HG03565 (cell line): ENCODE results near the gene ABHD14A.
"Not testable (repeated sequence)": the region's sequence is repeated elsewhere in the genome, so short reads cannot be mapped to it uniquely, and the experiment has no call there.

Experiments used
- ATAC-seq: cut with Tn5 transposase; IDR thresholded peaks from one replicate; pipeline ENCODE4 v1.9.1; 2021; ENCODE audit warnings: mild to moderate bottlenecking, moderate library complexity; ENCODE audit not compliant: unreplicated experiment

Gene ABHD14A

DNA sequence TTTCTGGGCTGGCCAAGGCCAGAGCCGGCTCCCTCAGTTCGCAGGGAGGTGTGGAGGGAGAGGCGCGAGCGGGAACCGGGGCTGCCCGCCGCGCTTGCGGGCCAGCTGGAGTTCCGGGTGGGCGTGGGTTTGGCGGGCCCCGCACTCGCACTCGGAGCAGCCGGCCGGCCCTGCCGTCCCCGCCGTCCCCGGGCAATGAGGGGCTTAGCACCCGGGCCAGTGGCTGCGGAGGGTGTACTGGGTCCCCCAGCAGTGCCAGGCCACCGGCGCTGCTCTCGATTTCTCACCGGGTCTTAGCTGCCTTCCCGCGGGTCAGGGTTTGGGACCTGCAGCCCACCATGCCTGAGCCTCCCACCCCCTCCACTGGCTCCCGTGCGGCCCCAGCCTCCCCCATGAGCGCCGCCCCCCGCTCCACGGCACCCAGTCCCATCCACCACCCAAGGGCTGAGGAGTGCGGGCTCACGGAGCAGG is 15.7 kb downstream of the ABHD14A start:
- not testable (repeated sequence) for ATAC-seq

- ATAC-seq, result no peak
Observed at GRCh38 chr3:51992017-51992682, 17.3 kb downstream of the ABHD14A start.

DNA sequence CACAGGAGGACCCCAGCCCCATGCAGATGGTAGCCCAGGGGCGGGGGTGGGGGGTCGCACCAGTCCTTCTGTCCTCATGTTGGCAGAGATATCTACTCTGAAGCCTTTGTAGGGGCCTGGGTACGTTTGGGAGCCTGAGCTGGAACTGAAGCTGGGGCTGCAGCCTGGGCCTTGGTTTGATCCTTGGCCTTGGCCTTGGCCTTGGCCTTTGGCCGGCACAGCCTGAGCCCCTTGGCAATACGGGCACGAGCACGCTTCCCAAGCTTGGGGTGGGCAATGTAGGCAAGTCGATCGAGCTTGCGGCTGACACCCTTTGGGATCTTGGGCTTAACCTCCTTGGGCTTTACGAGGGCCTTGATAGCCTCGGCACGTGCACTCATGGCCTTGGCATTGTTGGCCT is 18.8 kb downstream of the ABHD14A start:
- ATAC-seq, result not testable (repeated sequence)

DNA sequence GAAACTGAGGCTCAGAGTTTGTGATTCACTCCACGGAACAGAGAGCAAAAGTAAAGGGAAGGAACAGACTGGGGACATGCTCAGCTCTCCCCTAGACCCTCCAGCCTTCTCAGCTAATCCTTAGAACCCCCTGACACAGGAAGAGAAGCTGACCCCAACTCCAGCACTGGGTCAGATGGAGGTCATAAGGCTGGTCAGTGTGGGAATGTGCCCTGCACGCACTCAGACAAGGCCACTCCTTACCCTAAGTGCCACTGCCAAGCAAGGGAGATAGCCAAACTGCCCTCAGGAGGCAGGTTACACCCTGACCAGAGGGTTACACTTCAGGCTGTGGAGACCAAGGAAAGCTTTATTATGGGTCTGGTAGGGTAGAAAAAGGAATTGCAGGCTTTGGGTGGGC is 19.7 kb downstream of the ABHD14A start:
- no peak for ATAC-seq

- ATAC-seq, result peak; percentile 85
Observed at GRCh38 chr3:51995346-51996163, 20.7 kb downstream of the ABHD14A start, which contains the start of gene RPL29. Gene RPL29 (minus strand): TSS chr3:51995895. CDS start chr3:51995461, 434 bp downstream.

- no peak for ATAC-seq
Observed at GRCh38 chr3:51997172-51997571, 22.3 kb downstream of the ABHD14A start.

DNA sequence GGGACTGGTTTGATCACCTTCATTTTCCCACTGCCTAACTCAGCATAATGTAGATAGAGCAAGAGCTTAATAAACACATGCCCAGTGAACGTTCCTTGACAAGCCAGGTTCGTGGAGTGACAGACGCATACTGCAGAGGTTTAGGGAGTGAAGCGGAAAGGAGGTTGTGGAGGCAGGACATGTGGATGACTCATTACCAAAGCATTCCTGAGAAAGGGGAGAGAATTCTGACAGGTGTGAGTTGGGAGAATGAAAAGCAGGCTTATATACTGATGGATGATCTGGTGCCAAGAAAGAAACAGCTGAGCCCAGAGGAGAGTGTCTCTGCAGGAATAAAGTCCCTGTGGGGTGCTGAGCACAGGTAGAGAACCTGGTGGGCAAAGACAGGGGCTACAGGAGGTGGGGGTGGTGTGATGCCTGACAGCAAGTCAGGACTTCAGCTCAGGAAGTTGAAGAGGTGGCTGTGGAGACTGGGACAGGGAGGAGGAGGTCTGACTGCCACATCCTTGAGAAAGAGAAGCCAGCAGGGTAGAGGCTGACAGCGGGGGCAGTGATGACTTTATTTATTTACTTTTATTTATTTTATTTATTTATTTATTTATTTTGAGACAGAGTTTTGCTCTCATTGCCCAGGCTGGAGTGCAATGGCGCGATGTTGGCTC is 23.2 kb downstream of the ABHD14A start:
- ATAC-seq, result no peak

DNA sequence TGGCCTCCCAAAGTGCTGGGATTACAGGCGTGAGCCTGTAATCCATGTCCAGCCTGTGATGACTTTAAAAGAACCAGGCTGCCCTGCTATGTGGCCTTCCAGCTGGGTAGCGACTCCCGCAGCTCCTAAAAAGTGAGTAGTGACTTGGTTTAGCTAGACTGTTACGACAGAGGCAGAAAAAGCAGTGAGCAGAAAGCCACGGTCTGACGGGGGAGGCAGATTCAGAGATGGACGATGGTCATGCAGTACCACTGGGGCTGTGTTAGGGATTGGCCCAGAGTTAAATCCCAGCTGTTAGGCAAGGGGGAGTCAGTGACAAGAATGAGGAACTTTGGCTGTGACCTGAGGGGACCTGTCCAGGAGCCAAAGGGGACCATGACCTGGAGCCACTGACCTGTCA is 23.9 kb downstream of the ABHD14A start:
- ATAC-seq, result no peak

- no peak for ATAC-seq
Observed at GRCh38 chr3:51999846-52000245, 25.0 kb downstream of the ABHD14A start.

DNA sequence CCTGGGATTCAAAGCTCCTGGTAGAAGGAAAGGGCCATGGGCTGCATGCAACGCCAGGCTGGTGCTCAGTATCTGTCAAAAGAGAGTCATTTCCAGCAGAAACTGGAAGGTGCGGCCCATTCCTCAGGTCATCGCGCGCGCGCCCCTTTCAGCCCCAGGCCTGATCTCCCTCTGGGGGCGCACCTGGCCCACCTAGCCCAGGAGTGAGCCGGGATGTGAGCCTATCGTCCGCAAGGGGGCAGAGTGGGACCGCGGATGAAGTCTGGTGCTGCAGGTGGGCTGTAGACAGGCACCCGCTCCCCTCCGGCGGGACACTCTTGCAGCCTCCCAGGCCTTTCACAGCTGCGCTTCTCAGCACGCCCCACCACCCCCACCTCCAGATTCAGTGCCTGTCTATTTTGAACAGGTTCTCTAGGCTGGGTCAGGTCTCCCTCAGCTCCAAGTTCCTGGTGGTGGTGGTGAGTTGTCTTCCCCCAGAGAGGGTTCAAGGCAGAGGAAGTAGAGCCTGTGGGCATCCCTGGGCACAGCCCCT is 26.6 kb downstream of the ABHD14A start:
- peak; percentile 59 for ATAC-seq

DNA sequence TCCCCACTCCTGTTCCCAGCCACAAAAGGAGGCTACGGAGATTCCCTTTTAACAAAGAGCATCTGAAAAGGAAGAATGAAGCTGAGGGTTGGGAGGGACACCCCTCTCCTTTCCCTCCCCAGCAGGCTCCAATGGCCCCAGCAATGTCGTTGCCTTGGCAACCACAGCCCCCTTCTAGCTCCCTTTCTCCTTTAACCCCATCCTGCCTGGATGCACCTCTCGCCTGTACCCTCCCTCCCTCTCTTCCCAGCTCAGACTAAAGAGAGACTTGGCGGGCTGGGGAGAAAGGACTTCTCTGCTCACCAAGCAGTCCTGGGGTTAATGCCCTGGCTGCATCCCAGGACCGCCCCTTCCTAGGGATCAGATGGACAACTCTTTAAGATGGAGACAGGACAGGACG is 27.9 kb downstream of the ABHD14A start:
- no peak for ATAC-seq

DNA sequence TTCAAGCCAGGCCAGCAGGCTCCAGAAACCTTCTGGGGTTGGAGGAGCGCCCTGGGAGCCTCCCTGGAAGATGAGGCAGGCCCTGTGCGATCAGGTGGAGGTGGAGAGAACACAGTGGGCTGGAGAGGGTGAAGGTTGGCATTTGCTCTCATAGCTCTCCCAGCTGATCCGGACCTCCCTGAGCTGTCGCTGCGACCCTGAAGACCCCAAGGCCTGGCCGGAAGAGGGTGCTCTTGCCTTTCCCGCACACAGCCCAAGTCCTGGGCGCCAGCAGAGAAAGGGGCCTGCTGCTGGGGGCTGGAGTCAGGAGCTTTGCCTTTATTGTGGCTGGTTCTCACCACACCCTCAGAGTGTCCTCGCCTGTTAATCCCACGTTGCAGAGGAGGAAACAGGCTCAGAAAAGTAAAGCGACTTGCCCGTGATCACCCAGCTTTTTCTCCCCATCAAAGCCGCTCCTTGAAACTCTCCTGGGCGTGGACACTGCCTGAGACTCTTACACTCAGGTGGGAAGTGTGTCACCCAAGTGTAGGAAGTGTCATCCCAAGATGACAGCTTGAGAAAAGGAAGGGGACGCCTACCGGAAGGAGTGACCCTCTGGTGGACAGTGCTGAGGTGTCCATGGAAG is 29.4 kb downstream of the ABHD14A start:
- no peak for ATAC-seq

DNA sequence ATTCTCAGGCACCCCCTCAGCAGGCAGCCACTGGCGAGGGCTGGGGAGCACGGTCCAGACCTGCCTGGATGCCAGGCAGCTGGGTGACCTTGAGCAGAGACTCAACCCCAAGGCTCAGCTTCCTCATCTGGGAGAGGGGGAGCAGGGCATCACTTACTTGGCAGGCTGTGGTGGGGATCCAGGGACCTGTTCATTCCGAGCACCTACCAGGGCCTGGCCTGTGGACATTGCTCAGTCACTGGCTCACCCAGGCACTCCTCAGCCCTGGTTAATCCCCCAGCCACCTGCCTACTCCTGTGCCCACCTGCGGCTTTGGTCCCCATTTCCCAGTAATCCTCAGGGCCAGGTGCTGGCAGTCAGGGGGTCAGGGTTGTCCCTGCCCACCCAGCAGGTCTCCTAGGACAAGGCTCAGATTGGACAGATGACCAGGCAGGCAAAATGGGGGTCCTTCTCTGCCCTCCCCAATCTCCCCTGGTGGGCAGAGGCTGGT is 30.1 kb downstream of the ABHD14A start:
- ATAC-seq, result no peak

- ATAC-seq, result no peak
Observed at GRCh38 chr3:52005571-52005986, 30.7 kb downstream of the ABHD14A start.

DNA sequence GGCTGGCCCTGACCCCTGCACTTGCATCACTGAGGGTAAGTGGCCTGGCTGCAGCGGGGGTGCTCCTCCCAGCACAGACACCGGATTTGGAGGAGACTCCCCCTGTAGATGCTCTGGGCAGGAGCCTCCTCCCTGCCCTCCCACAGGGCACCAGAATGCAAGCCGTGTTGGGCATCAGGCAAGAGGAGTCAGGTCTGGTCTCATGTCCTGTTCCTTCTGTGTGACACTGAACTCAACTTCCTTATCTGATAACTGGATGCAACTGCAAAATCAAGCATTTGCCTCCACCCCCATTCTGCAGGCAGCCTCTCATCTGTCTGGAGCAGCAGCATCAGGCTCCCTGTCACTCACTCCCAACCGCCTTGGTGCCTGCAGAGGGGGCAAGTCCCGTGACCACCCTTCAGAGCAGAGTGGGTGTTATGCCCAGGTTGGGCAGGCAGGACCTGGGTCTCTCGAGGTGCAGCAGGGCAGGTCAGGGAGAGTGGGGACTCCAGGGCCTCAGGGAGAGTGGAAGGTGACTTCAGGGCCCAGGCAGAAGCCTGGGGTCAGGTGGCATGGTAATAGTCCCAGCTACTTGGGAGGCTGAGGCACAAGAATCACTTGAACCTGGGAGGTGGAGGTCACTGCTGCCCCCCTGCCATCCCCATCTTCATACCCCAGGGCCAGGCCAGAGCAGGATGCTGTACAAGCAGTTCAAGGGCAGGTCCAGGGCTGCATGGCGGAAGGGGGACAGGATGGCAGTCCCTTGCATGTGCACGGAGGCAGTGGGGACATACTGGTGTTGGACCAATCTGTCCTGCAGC is 31.4 kb downstream of the ABHD14A start:
- no peak for ATAC-seq

- no peak for ATAC-seq
Observed at GRCh38 chr3:52006820-52007133, 31.9 kb downstream of the ABHD14A start.

DNA sequence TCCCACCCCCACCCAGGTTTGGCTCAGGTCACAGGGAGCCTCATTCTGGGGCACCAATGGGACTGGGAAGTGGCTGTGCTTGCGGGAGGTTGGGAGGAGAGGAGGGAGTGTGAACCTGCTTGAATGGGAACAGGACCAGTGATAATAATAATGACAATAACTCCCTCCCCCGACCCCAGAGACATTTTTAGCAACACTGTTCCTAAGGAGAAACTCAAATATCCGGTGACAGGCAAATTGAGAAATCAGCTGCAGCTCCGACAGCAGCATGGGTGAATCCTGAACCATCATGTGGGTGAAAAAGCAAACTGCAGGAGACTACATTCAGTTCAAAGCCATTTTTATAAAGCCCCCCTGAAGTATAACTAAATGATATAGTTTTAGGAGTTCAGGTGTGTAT is 32.4 kb downstream of the ABHD14A start:
- ATAC-seq, result no peak

DNA sequence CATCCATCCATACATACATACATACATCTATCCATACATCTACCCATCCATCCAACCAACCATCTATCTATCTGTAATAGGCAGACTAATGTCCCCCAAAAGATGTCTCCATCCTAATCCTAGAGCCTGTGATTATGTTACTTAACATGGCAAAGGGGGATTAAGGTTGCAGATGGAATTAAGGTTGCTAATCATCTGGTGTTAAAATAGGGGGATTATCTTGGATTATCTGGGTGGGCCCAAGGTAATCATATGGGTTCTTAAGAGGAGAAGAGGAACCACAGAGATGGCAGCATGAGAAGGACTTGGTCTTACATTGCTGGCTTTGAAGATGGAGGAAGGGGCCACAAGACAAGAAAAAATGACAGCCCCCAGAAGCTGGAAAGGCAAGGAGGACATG is 35.6 kb downstream of the ABHD14A start:
- ATAC-seq, result no peak

DNA sequence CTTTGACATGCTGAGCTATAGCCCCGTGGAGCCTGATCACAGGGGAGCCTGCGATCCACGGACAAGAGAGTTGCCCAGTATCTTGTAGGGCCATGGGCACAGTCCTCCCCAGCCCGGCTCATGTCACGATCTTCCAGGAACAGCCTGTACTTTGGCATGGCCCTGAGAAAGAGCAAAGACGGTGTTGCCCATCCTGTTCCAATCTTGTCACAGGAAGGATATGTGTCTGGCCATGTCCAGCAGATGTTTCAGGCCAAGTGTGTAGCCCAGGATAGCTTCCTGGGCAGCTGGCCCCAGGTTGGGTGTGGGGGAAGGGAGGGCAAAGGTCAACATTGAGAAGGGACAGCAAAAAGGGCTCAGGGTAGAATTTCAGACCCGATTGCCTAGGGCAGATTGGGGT is 37.8 kb downstream of the ABHD14A start:
- ATAC-seq, result no peak
